ENCODE results near the gene GMNN.

DNA sequence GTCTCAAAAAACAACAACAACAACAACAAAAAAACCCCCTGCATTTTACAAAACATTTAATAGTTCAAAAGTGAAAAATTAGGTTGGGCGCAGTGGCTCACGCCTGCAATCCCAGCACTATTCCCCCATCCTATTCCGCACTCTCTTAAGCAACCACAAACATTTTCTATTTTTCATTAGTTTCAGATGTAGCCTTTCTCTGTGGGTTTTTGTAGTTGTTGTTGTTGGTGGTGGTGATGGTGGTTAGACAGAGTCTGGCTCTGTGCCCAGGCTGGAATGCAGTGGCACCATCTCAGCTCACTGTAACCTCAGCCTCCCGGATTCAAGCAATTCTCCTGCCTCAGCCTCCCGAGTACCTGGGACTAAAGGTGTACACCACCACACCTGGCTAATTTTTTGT, 6.4 kb upstream of the GMNN start:
- TF ChIP-seq, protein P1, sequence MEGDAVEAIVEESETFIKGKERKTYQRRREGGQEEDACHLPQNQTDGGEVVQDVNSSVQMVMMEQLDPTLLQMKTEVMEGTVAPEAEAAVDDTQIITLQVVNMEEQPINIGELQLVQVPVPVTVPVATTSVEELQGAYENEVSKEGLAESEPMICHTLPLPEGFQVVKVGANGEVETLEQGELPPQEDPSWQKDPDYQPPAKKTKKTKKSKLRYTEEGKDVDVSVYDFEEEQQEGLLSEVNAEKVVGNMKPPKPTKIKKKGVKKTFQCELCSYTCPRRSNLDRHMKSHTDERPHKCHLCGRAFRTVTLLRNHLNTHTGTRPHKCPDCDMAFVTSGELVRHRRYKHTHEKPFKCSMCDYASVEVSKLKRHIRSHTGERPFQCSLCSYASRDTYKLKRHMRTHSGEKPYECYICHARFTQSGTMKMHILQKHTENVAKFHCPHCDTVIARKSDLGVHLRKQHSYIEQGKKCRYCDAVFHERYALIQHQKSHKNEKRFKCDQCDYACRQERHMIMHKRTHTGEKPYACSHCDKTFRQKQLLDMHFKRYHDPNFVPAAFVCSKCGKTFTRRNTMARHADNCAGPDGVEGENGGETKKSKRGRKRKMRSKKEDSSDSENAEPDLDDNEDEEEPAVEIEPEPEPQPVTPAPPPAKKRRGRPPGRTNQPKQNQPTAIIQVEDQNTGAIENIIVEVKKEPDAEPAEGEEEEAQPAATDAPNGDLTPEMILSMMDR (conservative IDR thresholded peaks at IDR 0.05; ENCODE audit: low read length), result no peak
- TF ChIP-seq EZH2phosphoT487 (IDR thresholded peaks at IDR 0.05; ENCODE audit: borderline replicate concordance), result no peak

Data from Loucy (cell line).